NCI-H2081 treated with DMSO at 0.1 percent for 48 hours (cell line): ENCODE measurements around the gene CCDC33.

Experiments used
- DNase-seq: peaks from one replicate; lab custom pipeline; 2025; lab: John Stamatoyannopoulos, UW

Gene CCDC33

GRCh38 chr15:74312445-74313007, 76.4 kb downstream of the CCDC33 start:
- DNase-seq = peak; percentile 86

GRCh38 chr15:74313889-74314288, 77.8 kb downstream of the CCDC33 start:
- no peak for DNase-seq

GRCh38 chr15:74314795-74315438, 78.8 kb downstream of the CCDC33 start:
- no peak for DNase-seq

- no peak for DNase-seq
Measured at GRCh38 chr15:74315626-74316025, 79.5 kb downstream of the CCDC33 start.

GRCh38 chr15:74316141-74316540, 80.0 kb downstream of the CCDC33 start:
- no peak for DNase-seq

- DNase-seq = no peak
Measured at GRCh38 chr15:74317820-74318375, 81.8 kb downstream of the CCDC33 start.

GRCh38 chr15:74318376-74319137, 82.4 kb downstream of the CCDC33 start:
- DNase-seq = peak; percentile 50

GRCh38 chr15:74319138-74319460, 83.0 kb downstream of the CCDC33 start:
- no peak for DNase-seq

GRCh38 chr15:74319596-74320351, 83.6 kb downstream of the CCDC33 start:
- peak; percentile 42 for DNase-seq

- peak; percentile 27 for DNase-seq
Measured at GRCh38 chr15:74320352-74321247, 84.5 kb downstream of the CCDC33 start.

GRCh38 chr15:74322558-74323180, 86.5 kb downstream of the CCDC33 start:
- DNase-seq = peak; percentile 14

GRCh38 chr15:74324714-74325113, 88.6 kb downstream of the CCDC33 start:
- DNase-seq = no peak

- DNase-seq = no peak
Measured at GRCh38 chr15:74326746-74327145, 90.6 kb downstream of the CCDC33 start.

GRCh38 chr15:74327756-74328155, 91.6 kb downstream of the CCDC33 start:
- no peak for DNase-seq

GRCh38 chr15:74328331-74329056, 92.4 kb downstream of the CCDC33 start:
- DNase-seq = peak; percentile 71

GRCh38 chr15:74330861-74331408, 94.8 kb downstream of the CCDC33 start:
- DNase-seq = no peak

GRCh38 chr15:74332011-74332410, 95.9 kb downstream of the CCDC33 start:
- no peak for DNase-seq

- no peak for DNase-seq
Measured at GRCh38 chr15:74332611-74333010, 96.5 kb downstream of the CCDC33 start.

GRCh38 chr15:74333093-74333492, 97.0 kb downstream of the CCDC33 start:
- no peak for DNase-seq

- no peak for DNase-seq
Measured at GRCh38 chr15:74333662-74334061, 97.5 kb downstream of the CCDC33 start.
